Measurements from ENCODE around the gene KLK6.

DNA sequence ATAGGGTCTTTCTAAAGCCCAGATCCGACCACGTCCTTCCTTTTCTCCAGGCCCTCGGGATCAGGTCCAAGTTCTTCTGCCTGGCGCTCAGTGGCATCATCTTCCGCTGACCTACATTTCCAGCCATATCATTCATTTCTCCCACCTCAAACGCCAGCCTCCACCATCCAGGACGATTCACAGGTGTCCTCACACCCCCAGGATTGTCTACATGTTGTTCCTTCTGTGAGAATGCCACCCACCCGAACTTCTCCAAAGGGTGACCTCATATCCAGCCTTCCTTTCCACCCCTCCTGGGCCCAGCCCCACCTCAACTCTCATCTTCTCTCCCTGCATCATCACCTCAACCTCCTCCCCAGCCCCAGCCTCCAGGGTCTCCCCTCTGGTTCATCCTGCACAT lies 11.8 kb downstream of the KLK6 start:
- TF ChIP-seq, protein P1, sequence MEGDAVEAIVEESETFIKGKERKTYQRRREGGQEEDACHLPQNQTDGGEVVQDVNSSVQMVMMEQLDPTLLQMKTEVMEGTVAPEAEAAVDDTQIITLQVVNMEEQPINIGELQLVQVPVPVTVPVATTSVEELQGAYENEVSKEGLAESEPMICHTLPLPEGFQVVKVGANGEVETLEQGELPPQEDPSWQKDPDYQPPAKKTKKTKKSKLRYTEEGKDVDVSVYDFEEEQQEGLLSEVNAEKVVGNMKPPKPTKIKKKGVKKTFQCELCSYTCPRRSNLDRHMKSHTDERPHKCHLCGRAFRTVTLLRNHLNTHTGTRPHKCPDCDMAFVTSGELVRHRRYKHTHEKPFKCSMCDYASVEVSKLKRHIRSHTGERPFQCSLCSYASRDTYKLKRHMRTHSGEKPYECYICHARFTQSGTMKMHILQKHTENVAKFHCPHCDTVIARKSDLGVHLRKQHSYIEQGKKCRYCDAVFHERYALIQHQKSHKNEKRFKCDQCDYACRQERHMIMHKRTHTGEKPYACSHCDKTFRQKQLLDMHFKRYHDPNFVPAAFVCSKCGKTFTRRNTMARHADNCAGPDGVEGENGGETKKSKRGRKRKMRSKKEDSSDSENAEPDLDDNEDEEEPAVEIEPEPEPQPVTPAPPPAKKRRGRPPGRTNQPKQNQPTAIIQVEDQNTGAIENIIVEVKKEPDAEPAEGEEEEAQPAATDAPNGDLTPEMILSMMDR (IDR thresholded peaks at IDR 0.05) = no peak
- TF ChIP-seq POLR2AphosphoS5 (IDR thresholded peaks at IDR 0.05) (no peak), POLR2A (IDR thresholded peaks at IDR 0.05) (no peak)
